GM12875 (cell line): Measurements from ENCODE around the gene CST6.
"Not testable (repeated sequence)": the region's sequence is repeated elsewhere in the genome, so short reads cannot be mapped to it uniquely, and the experiment has no call there.

Source experiments
- H3K4me3 ChIP-seq: one replicate; pipeline ENCODE4 v1.5.1; 2011; ENCODE audit warnings: low read depth, low read length, control low read depth
- TF ChIP-seq, protein P1 (sequence below): IDR thresholded peaks from 2 replicates; pipeline ENCODE4 v1.5.1; 2011; ENCODE audit warnings: low read depth, mild to moderate bottlenecking, control low read depth, inconsistent platforms, low read length, moderate library complexity, borderline replicate concordance; ENCODE audit not compliant: insufficient read depth

Gene CST6

DNA sequence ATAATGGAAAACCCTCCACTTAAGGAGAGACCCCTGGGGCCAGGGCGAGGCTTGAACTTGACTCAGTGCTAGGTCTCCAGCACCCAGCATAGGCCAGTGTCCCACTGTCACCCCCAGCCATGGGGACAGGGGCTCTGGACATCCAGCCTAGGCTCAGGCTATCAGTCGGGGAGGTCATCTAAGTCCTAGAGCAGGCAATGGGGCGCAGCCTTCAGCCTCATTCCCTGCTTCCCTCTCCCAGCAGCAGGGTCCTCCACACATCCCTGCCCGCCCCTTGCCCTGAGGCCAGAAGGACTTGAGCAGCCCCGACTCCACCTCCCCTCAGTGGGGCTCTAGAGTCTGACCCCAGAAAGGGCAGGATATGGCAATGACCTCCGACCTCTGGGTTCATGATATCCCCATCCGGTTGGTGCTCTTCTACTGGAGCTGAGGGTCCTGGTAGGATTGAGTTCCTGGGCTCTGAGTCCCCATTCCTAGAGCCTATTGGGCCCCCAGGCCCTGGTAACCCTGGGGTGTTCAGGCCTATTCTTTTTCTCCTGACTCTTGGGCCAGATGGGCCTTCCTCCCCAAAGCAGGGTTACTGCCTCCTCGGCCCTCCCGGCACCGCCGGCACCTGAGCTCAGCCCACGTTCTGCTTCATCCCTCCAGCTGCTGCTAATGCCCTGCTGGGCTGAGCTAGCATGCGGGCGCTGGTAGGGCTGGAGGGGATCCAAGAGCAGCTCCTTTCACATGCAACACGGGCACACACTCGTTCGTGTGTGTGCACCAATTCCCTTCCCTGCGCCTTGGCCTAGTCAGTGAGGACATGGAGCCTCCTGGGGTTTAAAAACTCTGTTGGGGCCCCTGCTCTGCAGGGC, 4.4 kb downstream of the CST6 start:
- TF ChIP-seq, protein P1, sequence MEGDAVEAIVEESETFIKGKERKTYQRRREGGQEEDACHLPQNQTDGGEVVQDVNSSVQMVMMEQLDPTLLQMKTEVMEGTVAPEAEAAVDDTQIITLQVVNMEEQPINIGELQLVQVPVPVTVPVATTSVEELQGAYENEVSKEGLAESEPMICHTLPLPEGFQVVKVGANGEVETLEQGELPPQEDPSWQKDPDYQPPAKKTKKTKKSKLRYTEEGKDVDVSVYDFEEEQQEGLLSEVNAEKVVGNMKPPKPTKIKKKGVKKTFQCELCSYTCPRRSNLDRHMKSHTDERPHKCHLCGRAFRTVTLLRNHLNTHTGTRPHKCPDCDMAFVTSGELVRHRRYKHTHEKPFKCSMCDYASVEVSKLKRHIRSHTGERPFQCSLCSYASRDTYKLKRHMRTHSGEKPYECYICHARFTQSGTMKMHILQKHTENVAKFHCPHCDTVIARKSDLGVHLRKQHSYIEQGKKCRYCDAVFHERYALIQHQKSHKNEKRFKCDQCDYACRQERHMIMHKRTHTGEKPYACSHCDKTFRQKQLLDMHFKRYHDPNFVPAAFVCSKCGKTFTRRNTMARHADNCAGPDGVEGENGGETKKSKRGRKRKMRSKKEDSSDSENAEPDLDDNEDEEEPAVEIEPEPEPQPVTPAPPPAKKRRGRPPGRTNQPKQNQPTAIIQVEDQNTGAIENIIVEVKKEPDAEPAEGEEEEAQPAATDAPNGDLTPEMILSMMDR = no peak

DNA sequence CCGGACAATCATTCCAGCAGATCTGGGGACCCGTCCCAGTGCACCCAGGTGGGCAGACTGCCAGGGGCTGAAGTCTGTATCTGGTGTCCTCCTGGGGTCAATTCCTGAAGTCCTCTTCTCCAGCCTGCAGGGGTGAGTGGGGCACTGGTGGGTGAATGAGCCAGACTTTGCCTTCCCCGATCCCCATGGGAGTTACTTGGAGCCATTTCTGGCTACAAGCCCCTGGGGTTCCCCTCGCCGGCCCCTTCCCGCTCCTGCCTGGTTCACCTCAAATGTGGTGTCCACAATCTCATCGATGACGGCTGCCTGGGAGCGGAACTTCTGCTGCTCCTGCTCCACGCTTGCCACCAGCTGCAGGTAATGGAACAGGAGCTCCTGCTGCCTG, 5.0 kb downstream of the CST6 start:
- TF ChIP-seq, protein P1 = no peak
- no peak overlapping the region for H3K4me3 ChIP-seq

More for the DNA sequence above, 4.4 kb downstream of the CST6 start:
- H3K4me3 ChIP-seq = no peak overlapping the region

DNA sequence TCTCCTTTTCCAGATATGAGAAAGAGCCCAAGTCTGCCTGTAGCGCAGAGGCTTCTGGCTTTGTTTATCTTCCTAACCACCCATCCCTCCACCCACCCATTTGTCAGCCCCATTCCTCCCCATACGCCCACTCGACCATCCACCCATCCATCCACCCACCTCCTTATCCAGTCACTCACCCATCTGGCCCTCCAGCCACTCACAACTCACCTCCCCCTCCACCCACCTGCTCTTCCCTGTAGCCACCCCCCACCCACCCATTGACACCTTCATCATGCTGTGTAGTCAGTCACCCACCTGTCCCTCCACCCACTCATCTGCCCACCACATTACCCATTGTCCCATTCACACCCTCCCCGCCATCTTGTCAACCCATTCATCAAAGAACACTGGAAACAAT, 5.5 kb downstream of the CST6 start:
- H3K4me3 ChIP-seq = no peak overlapping the region
- TF ChIP-seq, protein P1 = no peak

DNA sequence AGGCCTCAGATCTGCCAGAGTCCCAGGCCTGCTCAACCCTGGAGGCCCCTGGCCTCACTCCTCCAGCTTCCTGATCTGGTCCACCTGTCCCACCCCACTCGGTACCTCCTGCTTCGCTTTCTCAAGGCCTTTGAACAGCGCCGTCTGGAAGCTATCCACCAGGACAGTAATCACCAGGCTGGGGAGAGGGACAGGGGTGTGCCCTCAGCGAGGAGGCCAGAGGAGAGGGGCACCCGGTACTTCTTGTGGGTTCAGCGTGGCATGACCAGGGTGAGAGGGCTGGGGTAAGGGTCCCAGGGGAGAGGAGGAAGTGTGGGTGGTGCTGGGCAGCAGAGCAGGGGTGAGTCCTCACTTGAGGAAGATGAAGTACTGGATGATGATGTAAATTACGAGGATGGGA, 8.4 kb downstream of the CST6 start:
- TF ChIP-seq, protein P1 = no peak
- no peak overlapping the region for H3K4me3 ChIP-seq

DNA sequence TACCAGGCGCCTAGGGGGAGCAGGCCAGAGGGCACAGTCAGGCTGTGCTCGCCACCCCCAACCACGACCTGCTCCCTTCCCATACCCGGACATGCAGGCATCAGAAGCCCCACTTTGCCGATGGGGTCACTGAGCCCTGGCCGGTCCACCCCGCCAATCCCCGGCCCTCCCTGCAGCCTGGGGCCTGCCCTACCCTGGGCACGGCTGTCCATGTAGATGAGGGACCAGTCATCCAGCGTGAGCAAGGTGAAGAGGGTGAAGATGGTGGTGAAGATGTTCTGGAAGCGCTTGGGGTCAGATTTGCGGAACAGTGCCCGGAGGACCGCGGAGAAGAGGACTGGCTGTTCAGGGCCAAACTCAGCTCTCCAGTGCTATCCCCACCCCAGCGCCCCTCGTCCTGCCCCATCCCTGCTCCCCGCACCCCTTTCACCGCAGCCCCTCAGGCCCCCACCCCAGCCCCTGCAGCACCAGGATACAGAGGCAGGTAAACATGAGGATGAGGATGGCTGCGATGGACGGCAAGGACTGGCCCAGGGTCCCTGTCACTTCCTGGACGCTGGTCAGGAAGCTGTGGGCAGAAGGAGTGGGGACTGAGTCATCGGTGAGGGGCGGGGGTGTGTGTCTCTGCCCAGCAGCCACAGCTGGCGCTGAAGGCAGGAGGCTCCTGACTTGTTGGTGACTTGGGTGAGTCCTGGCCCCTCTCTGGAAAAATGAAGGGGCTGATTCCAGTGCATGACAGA, 9.0 kb downstream of the CST6 start:
- TF ChIP-seq, protein P1 = no peak
- H3K4me3 ChIP-seq = no peak overlapping the region

DNA sequence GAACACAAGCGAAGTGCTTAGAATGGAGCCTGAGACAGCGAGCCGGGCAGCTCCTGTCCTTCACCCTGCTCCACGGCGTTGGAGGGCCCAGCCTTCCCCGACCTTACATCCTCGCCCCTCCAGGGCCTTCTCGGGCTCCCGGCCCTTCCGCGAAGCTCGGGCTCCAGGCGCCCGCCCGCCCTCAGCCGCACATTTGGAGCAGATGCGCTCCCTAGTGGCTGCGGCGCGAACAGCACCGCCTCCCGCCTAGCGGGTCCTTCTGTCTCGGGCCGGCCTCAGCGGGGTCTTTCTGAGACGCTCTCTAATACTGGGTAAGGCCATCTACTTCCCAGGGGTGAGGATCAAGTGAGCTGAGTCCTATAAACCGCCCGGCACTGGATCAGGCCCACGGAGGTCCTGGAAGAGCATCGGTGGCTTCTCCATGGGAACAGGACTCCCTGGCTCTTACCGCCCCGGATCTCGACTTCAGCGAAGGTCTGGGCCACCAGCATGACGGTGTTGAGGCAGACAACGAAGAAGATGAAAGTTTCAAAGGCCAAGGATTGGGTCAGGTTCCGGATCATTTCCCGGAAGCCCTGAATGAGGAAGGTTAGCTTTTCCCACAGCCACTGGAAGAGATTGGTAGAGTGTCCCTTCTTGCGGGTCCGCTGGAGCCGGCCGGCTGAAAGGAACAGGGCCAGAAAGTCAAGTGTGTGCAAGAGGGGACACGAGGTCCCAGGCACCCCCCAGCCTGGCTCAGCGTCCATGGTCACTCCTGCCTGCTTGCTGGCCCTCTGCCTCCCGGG, 10.8 kb downstream of the CST6 start:
- no peak overlapping the region for H3K4me3 ChIP-seq
- TF ChIP-seq, protein P1 = peak; percentile 94

DNA sequence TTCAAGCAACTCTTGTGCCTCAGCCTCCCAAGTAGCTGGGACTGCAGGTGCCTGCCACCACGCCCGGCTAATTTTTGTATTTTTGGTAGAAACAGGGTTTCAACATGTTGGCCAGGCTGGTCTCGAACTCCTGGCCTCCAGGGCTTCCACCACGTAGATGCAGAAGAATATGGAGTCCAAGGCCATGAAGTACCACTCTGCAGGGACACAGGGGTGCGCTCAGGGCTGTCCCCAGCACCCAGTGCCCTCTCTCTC, 11.3 kb downstream of the CST6 start:
- not testable (repeated sequence) for H3K4me3 ChIP-seq
